ENCODE results near the gene NRN1L.

The NRN1L gene

DNA sequence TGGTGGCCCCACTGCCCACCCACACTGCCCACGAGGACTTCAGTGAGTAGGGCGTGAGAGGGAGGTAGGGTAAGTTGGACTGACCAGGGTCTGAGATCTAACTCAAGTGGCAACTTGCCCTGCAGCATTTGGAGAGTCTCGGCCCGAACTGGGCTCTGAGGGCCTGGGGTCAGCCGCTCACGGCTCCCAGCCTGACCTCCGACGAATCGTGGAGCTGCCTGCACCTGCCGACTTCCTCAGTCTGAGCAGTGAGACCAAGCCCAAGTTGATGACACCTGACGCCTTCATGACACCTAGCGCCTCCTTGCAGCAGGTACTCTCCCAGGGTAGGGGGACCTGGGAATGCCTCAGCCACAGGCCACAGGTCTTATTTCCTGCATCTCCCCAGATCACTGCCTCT lies 5.2 kb upstream of the NRN1L start:
- ATAC-seq (replicated peaks; ENCODE audit: extremely low read depth, poor library complexity, severe bottlenecking) (no peak), DNase-seq (ENCODE audit: low spot score in 2 of 2) (no peak)
- Mint-ChIP-seq H3K27me3 (no peaks in the 10 kb centered on the region), H3K36me3 (ENCODE audit: insufficient read depth) (peaks cover 23% of the 10 kb centered on the region), H3K4me3 (no peak overlapping the region), H3K9me3 (no peaks in the 10 kb centered on the region), H3K4me1 (peaks cover 26% of the 10 kb centered on the region), H3K27ac (ENCODE audit: low read depth) (no peak overlapping the region)

GRCh38 chr16:67879936-67880335 lies 4.7 kb upstream of the NRN1L start:
- DNase-seq (ENCODE audit: low spot score in 2 of 2): no peak
- no peak overlapping the region for H3K27ac Mint-ChIP-seq (ENCODE audit: low read depth)
- peaks cover 24% of the 10 kb centered on the region for H3K36me3 Mint-ChIP-seq (ENCODE audit: insufficient read depth)

DNA sequence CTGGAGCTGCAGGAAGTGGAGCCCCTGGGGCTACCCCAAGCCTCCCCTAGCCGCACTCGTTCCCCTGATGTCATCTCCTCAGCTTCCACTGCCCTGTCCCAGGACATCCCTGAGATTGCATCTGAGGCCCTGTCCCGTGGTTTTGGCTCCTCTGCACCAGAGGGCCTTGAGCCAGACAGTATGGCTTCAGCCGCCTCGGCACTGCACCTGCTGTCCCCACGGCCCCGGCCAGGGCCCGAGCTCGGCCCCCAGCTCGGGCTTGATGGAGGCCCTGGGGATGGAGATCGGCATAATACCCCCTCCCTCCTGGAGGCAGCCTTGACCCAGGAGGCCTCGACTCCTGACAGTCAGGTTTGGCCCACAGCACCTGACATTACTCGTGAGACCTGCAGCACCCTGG lies 4.1 kb upstream of the NRN1L start:
- no peak for ATAC-seq (replicated peaks; ENCODE audit: extremely low read depth, poor library complexity, severe bottlenecking)
- Mint-ChIP-seq H3K4me1 (peaks cover 16% of the 10 kb centered on the region), H3K36me3 (ENCODE audit: insufficient read depth) (peaks cover 22% of the 10 kb centered on the region), H3K27ac (ENCODE audit: low read depth) (peak overlapping the region; percentile 29), H3K27me3 (no peaks in the 10 kb centered on the region), H3K4me3 (no peak overlapping the region), H3K9me3 (no peaks in the 10 kb centered on the region)
- no peak for DNase-seq (ENCODE audit: low spot score in 2 of 2)

More at GRCh38 chr16:67879936-67880335, 4.7 kb upstream of the NRN1L start:
- H3K9me3 Mint-ChIP-seq: no peaks in the 10 kb centered on the region
- H3K4me1 Mint-ChIP-seq: peaks cover 22% of the 10 kb centered on the region
- H3K27me3 Mint-ChIP-seq: no peaks in the 10 kb centered on the region
- no peak for ATAC-seq (replicated peaks; ENCODE audit: extremely low read depth, poor library complexity, severe bottlenecking)
- no peak overlapping the region for H3K4me3 Mint-ChIP-seq

DNA sequence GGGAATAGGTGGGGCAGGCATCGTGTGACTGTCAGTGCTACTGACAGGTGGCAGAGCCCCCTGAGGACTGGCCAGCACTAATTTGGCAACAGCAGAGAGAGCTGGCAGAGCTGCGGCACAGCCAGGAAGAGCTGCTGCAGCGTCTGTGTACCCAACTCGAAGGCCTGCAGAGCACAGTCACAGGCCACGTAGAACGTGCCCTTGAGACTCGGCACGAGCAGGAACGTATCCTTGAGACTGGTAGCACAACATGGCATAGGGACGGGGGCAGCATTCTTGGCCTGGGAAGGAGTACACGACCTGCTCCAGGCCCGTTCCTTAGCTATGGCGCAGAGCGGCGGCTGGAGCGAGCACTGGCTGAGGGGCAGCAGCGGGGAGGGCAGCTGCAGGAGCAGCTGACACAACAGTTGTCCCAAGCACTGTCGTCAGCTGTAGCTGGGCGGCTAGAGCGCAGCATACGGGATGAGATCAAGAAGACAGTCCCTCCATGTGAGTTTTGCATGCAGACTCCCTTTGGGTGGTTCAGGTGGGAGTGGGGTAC lies 3.0 kb upstream of the NRN1L start:
- H3K4me1 Mint-ChIP-seq: peaks cover 9% of the 10 kb centered on the region
- DNase-seq (ENCODE audit: low spot score in 2 of 2) (no peak), ATAC-seq (replicated peaks; ENCODE audit: extremely low read depth, poor library complexity, severe bottlenecking) (no peak)
- no peaks in the 10 kb centered on the region for H3K27me3 Mint-ChIP-seq
- no peak overlapping the region for H3K4me3 Mint-ChIP-seq
- no peak overlapping the region for H3K27ac Mint-ChIP-seq (ENCODE audit: low read depth)
- peaks cover 21% of the 10 kb centered on the region for H3K36me3 Mint-ChIP-seq (ENCODE audit: insufficient read depth)
- no peaks in the 10 kb centered on the region for H3K9me3 Mint-ChIP-seq

GRCh38 chr16:67882374-67883145 lies 2.1 kb upstream of the NRN1L start:
- DNase-seq (ENCODE audit: low spot score in 2 of 2): no peak
- peaks cover 19% of the 10 kb centered on the region for H3K36me3 Mint-ChIP-seq (ENCODE audit: insufficient read depth)
- no peak for ATAC-seq (replicated peaks; ENCODE audit: extremely low read depth, poor library complexity, severe bottlenecking)
- no peaks in the 10 kb centered on the region for H3K27me3 Mint-ChIP-seq
- H3K9me3 Mint-ChIP-seq: no peaks in the 10 kb centered on the region
- H3K4me1 Mint-ChIP-seq: peaks cover 9% of the 10 kb centered on the region
- H3K27ac Mint-ChIP-seq (ENCODE audit: low read depth): no peak overlapping the region
- no peak overlapping the region for H3K4me3 Mint-ChIP-seq

DNA sequence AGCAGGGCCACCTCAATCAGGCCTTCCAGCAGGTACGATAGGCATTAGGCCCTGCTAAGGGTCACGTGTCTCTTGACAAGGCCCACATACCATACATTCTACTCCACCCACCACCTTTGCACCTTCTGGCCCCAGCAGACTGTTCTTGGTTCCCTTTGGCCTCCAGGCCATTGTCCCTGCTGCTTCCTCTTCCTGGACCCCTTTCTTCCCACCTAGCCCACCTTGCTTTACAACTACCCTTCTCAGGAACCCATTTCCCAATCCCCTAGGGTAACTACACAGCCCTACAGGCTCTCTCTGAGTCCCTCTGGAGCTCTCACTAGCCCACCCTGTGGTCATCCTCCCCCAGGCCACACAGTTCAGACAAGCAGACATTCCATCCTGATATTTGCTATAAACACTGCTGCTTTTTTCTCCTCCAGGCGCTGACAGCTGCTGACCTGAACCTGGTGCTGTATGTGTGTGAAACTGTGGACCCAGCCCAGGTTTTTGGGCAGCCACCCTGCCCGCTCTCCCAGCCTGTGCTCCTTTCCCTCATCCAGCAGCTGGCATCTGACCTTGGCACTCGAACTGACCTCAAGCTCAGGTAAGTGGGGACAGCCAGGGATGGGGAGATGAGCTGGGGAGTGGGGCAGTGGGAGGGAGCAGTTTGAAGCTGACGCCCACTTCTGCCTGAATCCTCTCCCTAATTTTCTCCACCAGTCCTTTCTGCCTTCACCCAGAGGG lies 1.4 kb upstream of the NRN1L start:
- peak; percentile 12 for ATAC-seq (replicated peaks; ENCODE audit: extremely low read depth, poor library complexity, severe bottlenecking)
- Mint-ChIP-seq H3K9me3 (no peaks in the 10 kb centered on the region), H3K4me1 (peaks cover 9% of the 10 kb centered on the region)

GRCh38 chr16:67883872-67884261 lies 818 bp upstream of the NRN1L start:
- peaks cover 19% of the 10 kb centered on the region for H3K36me3 Mint-ChIP-seq (ENCODE audit: insufficient read depth)
- DNase-seq (ENCODE audit: low spot score in 2 of 2) (peak; percentile 50 to 71), ATAC-seq (replicated peaks; ENCODE audit: extremely low read depth, poor library complexity, severe bottlenecking) (peak; percentile 78)
- H3K4me3 Mint-ChIP-seq: no peak overlapping the region
- no peaks in the 10 kb centered on the region for H3K9me3 Mint-ChIP-seq
- H3K27me3 Mint-ChIP-seq: no peaks in the 10 kb centered on the region
- H3K4me1 Mint-ChIP-seq: peaks cover 9% of the 10 kb centered on the region
- no peak overlapping the region for H3K27ac Mint-ChIP-seq (ENCODE audit: low read depth)

More for the DNA sequence above, 1.4 kb upstream of the NRN1L start:
- Mint-ChIP-seq H3K4me3 (no peak overlapping the region), H3K36me3 (ENCODE audit: insufficient read depth) (peaks cover 19% of the 10 kb centered on the region), H3K27ac (ENCODE audit: low read depth) (no peak overlapping the region), H3K27me3 (no peaks in the 10 kb centered on the region)
- DNase-seq (ENCODE audit: low spot score in 2 of 2): no peak

- Mint-ChIP-seq H3K27me3 (no peaks in the 10 kb centered on the region), H3K36me3 (ENCODE audit: insufficient read depth) (peaks cover 11% of the 10 kb centered on the region), H3K27ac (ENCODE audit: low read depth) (no peak overlapping the region), H3K4me1 (peaks cover 9% of the 10 kb centered on the region), H3K9me3 (no peaks in the 10 kb centered on the region), H3K4me3 (no peak overlapping the region)
- no peak for DNase-seq (ENCODE audit: low spot score in 2 of 2)
- no peak for ATAC-seq (replicated peaks; ENCODE audit: extremely low read depth, poor library complexity, severe bottlenecking)
These were observed 860 bp downstream of the NRN1L start for GRCh38 chr16:67885545-67885944.

- Mint-ChIP-seq H3K27me3 (no peaks in the 10 kb centered on the region), H3K9me3 (no peaks in the 10 kb centered on the region), H3K36me3 (ENCODE audit: insufficient read depth) (peaks cover 8% of the 10 kb centered on the region), H3K4me1 (peaks cover 9% of the 10 kb centered on the region), H3K4me3 (no peak overlapping the region), H3K27ac (ENCODE audit: low read depth) (no peak overlapping the region)
- no peak for ATAC-seq (replicated peaks; ENCODE audit: extremely low read depth, poor library complexity, severe bottlenecking)
- DNase-seq (ENCODE audit: low spot score in 2 of 2): no peak
These were observed 1.3 kb downstream of the NRN1L start for GRCh38 chr16:67885976-67886375.

GRCh38 chr16:67886387-67886786 lies 1.7 kb downstream of the NRN1L start:
- no peak for ATAC-seq (replicated peaks; ENCODE audit: extremely low read depth, poor library complexity, severe bottlenecking)
- H3K36me3 Mint-ChIP-seq (ENCODE audit: insufficient read depth): peaks cover 8% of the 10 kb centered on the region
- H3K27ac Mint-ChIP-seq (ENCODE audit: low read depth): no peak overlapping the region
- no peaks in the 10 kb centered on the region for H3K9me3 Mint-ChIP-seq
- peaks cover 9% of the 10 kb centered on the region for H3K4me1 Mint-ChIP-seq
- no peaks in the 10 kb centered on the region for H3K27me3 Mint-ChIP-seq
- H3K4me3 Mint-ChIP-seq: no peak overlapping the region
- DNase-seq (ENCODE audit: low spot score in 2 of 2): no peak

- Mint-ChIP-seq H3K9me3 (no peaks in the 10 kb centered on the region), H3K4me1 (peaks cover 11% of the 10 kb centered on the region), H3K36me3 (ENCODE audit: insufficient read depth) (peaks cover 7% of the 10 kb centered on the region), H3K4me3 (no peak overlapping the region), H3K27me3 (no peaks in the 10 kb centered on the region), H3K27ac (ENCODE audit: low read depth) (no peak overlapping the region)
- ATAC-seq (replicated peaks; ENCODE audit: extremely low read depth, poor library complexity, severe bottlenecking): no peak
- no peak for DNase-seq (ENCODE audit: low spot score in 2 of 2)
These were observed 3.6 kb downstream of the NRN1L start for GRCh38 chr16:67888331-67888730.

- no peak for ATAC-seq (replicated peaks; ENCODE audit: extremely low read depth, poor library complexity, severe bottlenecking)
- Mint-ChIP-seq H3K9me3 (no peaks in the 10 kb centered on the region), H3K4me3 (peak overlapping the region; percentile 93), H3K27ac (ENCODE audit: low read depth) (peak overlapping the region; percentile 95), H3K36me3 (ENCODE audit: insufficient read depth) (peaks cover 13% of the 10 kb centered on the region), H3K27me3 (no peaks in the 10 kb centered on the region), H3K4me1 (peaks cover 25% of the 10 kb centered on the region)
- DNase-seq (ENCODE audit: low spot score in 2 of 2): no peak
These were observed 7.7 kb downstream of the NRN1L start for GRCh38 chr16:67892375-67892774.
